OCI-LY7 (cell line): ENCODE results near the gene FAM110D. TPM values are rescaled to one million over a fixed set of nuclear protein-coding genes. Genes with fewer than 3 reads are reported as not detected.

Experiments
- BruUV-seq: library from RNA; stranded (reverse); fragments of 400-500 nt; replicated peaks from 2 replicates; lab custom pipeline; 2021; lab: Mats Ljungman, UMichigan
- CTCF ChIA-PET: fragments of 300-600 bp; sonication (Branson Sonifier 250); formaldehyde crosslinking; loops from one replicate; lab custom pipeline; 2022; ENCODE audit warnings: antibody characterized with exemption; ENCODE audit not compliant: unreplicated experiment; lab: Charles Lee
- POLR2A ChIA-PET: fragments of 300-600 bp; sonication (Branson Sonifier 250); formaldehyde crosslinking; loops from one replicate; lab custom pipeline; 2022; ENCODE audit warnings: antibody characterized with exemption; lab: Charles Lee
- DNase-seq: peaks from one replicate; pipeline ENCODE4 v3.0.0-alpha.2; 2015; ENCODE audit warnings: low spot score
- H2AFZ ChIP-seq: fragments of 200-600 bp; sonication (generic), shearing (Covaris generic); 2 replicates; pipeline ENCODE4 v1.6.1; 2014; ENCODE audit warnings: mild to moderate bottlenecking, antibody characterized with exemption, low read length, moderate library complexity
- H3K27ac ChIP-seq: fragments of 200-600 bp; sonication (generic); 2 replicates; pipeline ENCODE4 v1.5.1; 2014; ENCODE audit warnings: mixed run types, low read depth, mild to moderate bottlenecking, moderate library complexity, low read length, inconsistent platforms; ENCODE audit not compliant: poor library complexity, severe bottlenecking
- H3K36me3 ChIP-seq: fragments of 200-600 bp; sonication (generic); 2 replicates; pipeline ENCODE4 v1.6.1; 2014; ENCODE audit warnings: mild to moderate bottlenecking, antibody characterized with exemption, low read length, moderate library complexity, mixed read lengths; ENCODE audit not compliant: insufficient read depth
- H3K4me1 ChIP-seq: fragments of 200-600 bp; sonication (generic); 2 replicates; pipeline ENCODE4 v1.5.1; 2014; ENCODE audit warnings: mild to moderate bottlenecking, low read length; ENCODE audit not compliant: insufficient read depth, poor library complexity, severe bottlenecking
- H3K4me2 ChIP-seq: fragments of 200-600 bp; sonication (generic); 2 replicates; pipeline ENCODE4 v1.6.1; 2014; ENCODE audit warnings: mild to moderate bottlenecking, low read length
- H3K4me3 ChIP-seq: fragments of 200-600 bp; sonication (generic); 2 replicates; pipeline ENCODE4 v1.5.1; 2014; ENCODE audit warnings: mild to moderate bottlenecking, low read depth, low read length; ENCODE audit not compliant: poor library complexity, severe bottlenecking
- H3K79me2 ChIP-seq: fragments of 200-600 bp; sonication (generic); 2 replicates; pipeline ENCODE4 v1.6.1; 2016; ENCODE audit warnings: low read depth, mild to moderate bottlenecking, low read length, moderate library complexity, mixed read lengths; ENCODE audit not compliant: insufficient read depth
- H3K9me2 ChIP-seq: fragments of 200-600 bp; sonication (generic); 2 replicates; pipeline ENCODE4 v1.6.1; 2016; ENCODE audit warnings: mild to moderate bottlenecking, low read length, mixed read lengths; ENCODE audit not compliant: insufficient read depth
- H3K9me3 ChIP-seq: fragments of 200-600 bp; sonication (generic); 2 replicates; pipeline ENCODE4 v1.6.1; 2014; ENCODE audit warnings: mild to moderate bottlenecking, mixed run types, low read length, mixed read lengths
- H4K20me1 ChIP-seq: fragments of 200-600 bp; sonication (generic); 2 replicates; pipeline ENCODE4 v1.6.1; 2014; ENCODE audit warnings: mild to moderate bottlenecking, antibody characterized with exemption, low read length, moderate library complexity, mixed read lengths; ENCODE audit not compliant: insufficient read depth
- CTCF ChIP-seq: fragments of 200-600 bp; sonication (generic); conservative IDR thresholded peaks from 2 replicates; pipeline ENCODE4 v1.5.1; 2014; ENCODE audit warnings: mild to moderate bottlenecking, antibody characterized with exemption, low read length, moderate library complexity, mixed read lengths
- EZH2phosphoT487 ChIP-seq: fragments of 200-600 bp; sonication (generic); IDR thresholded peaks from 2 replicates; pipeline ENCODE4 v1.6.1; 2018; ENCODE audit warnings: low read depth, borderline replicate concordance, mild to moderate bottlenecking, mixed run types, antibody characterized with exemption, low read length, moderate library complexity, mixed read lengths
- intact Hi-C: fragments of 100-400 bp; cut with micrococcal nuclease; formaldehyde crosslinking; loops from one replicate; pipeline ENCODE4 v1.10.0; 2022; ENCODE audit not compliant: unreplicated experiment
- total RNA-seq, 2 experiments: library from RNA; depleted of rRNA in 1 of 2; stranded (reverse); fragments of >200 nt in 1 of 2; shearing (Covaris generic) in 1 of 2; gene quantifications; 2 replicates each; pipeline ENCODE4 v1.2.3, GENCODE V29; 2014 to 2022

FAM110D gene
- total RNA-seq, 2 experiments from 2014 or later, result 0.11 TPM; not detected in 1

- intact Hi-C loops, result no loop called here
- peak overlapping the region; percentile 47 for H3K4me3 ChIP-seq
- ChIA-PET CTCF (no interaction called here), POLR2A (interaction anchor here (0.6 kb wide), 1 partner anchor 243 kb away, joined by 3 read pairs; no protein-coding TSS in a partner anchor)
- peak overlapping the region; percentile 29; the same call in 1 of the 2 replicates for H2AFZ ChIP-seq
- H3K4me1 ChIP-seq, result no peaks in the 10 kb centered on the region
- peak; percentile 40 for DNase-seq
- H3K36me3 ChIP-seq, result no peaks in the 10 kb centered on the region
- H3K4me2 ChIP-seq, result peak overlapping the region; percentile 52
- H4K20me1 ChIP-seq, result no peaks in the 10 kb centered on the region
- TF ChIP-seq CTCF (peak; percentile 75), EZH2phosphoT487 (no peak)
- no peak overlapping the region for H3K27ac ChIP-seq
- no peaks in the 10 kb centered on the region for H3K9me3 ChIP-seq
- H3K9me2 ChIP-seq, result no peaks in the 10 kb centered on the region
- no peaks in the 10 kb centered on the region for H3K79me2 ChIP-seq
- no TSS peak for BruUV-seq
Measured at GRCh38 chr1:26164036-26164860, 5.4 kb downstream of the FAM110D start.

- Histone ChIP-seq H3K4me3 (no peak overlapping the region), H3K9me3 (no peaks in the 10 kb centered on the region), H3K4me1 (no peaks in the 10 kb centered on the region), H4K20me1 (no peaks in the 10 kb centered on the region), H3K4me2 (no peak overlapping the region), H3K36me3 (no peaks in the 10 kb centered on the region), H3K27ac (no peak overlapping the region), H3K79me2 (peaks cover 3% of the 10 kb centered on the region; the same call in 1 of the 2 replicates), H2AFZ (no peak overlapping the region), H3K9me2 (no peaks in the 10 kb centered on the region)
- ChIA-PET CTCF (no interaction called here), POLR2A (no interaction called here)
- no TSS peak for BruUV-seq
- no peak for DNase-seq
- intact Hi-C loops, result no loop called here
- no peak for TF ChIP-seq CTCF
- TF ChIP-seq EZH2phosphoT487, result no peak
Measured at GRCh38 chr1:26164861-26165842, 6.3 kb downstream of the FAM110D start.
